AG04450 (cell line): Measurements from ENCODE around the gene PPIB. TPM values are rescaled to one million over a fixed set of nuclear protein-coding genes. Genes with fewer than 3 reads are reported as not detected.

Experiments
- CTCF ChIA-PET: fragments of 300-600, 350-600 bp; formaldehyde crosslinking; extraction: SDS; loops from one replicate; lab custom pipeline; 2022; ENCODE audit warnings: antibody characterized with exemption, inconsistent platforms; lab: Charles Lee
- POLR2A ChIA-PET: fragments of 350-600 bp; formaldehyde crosslinking; extraction: SDS; loops from one replicate; lab custom pipeline; 2021; ENCODE audit warnings: antibody characterized with exemption, inconsistent platforms; lab: Yijun Ruan, JAX
- DNase-seq: peaks from one replicate; pipeline ENCODE4 v3.0.0-alpha.2; 2011; ENCODE audit warnings: low read depth, low spot score
- H3K27ac ChIP-seq: one replicate; pipeline ENCODE4 v1.5.1; 2012; ENCODE audit warnings: low read depth, low read length, control low read depth
- H3K27me3 ChIP-seq: one replicate; pipeline ENCODE4 v1.6.0; 2012; ENCODE audit warnings: low read length; ENCODE audit not compliant: control insufficient read depth, insufficient read depth
- H3K4me3 ChIP-seq: 2 replicates; pipeline ENCODE4 v1.5.1; 2011; ENCODE audit warnings: mild to moderate bottlenecking, low read depth, low read length, control low read depth
- H3K9me3 ChIP-seq: 2 replicates; pipeline ENCODE4 v1.5.1; 2012; ENCODE audit warnings: low read length; ENCODE audit not compliant: control insufficient read depth, insufficient read depth
- polyA plus RNA-seq: library from polyadenylated mRNA; depleted of rRNA; stranded (reverse); fragments of >200 nt; gene quantifications from 2 replicates; pipeline ENCODE4 v1.2.3, GENCODE V29; 2011
- TF ChIP-seq, protein P1 (sequence below): IDR thresholded peaks from 2 replicates; pipeline ENCODE4 v1.5.1; 2011; ENCODE audit warnings: low read depth, low read length, control low read depth, inconsistent platforms

PPIB gene
- polyA plus RNA-seq, 1 experiment: 1,311 TPM

DNA sequence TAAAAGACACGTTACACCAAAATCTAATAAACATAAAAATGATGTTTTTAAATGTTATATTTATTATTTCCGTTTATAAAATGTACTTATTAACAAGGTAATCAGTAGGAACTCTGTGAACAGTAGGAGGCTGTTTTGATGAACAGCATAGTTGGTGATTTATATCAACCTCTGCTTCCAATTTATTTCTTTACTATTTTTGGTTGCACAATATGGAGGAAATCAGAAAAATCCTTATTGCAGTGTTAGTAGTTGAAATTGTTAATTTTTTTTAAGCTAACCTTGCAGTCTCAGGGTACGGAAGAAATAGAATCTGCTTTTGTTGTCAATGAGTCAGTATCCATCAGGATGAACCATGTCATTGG, 16.3 kb downstream of the PPIB start:
- POLR2A ChIA-PET: interaction anchor here (0.6 kb wide), 1 partner anchor 224 kb away, joined by 8 read pairs; no protein-coding TSS in a partner anchor
- H3K27me3 ChIP-seq: no peaks in the 10 kb centered on the region
- H3K9me3 ChIP-seq: no peaks in the 10 kb centered on the region; the same call in 1 of the 2 replicates
- DNase-seq: no peak
- H3K27ac ChIP-seq: no peak overlapping the region
- no peak overlapping the region for H3K4me3 ChIP-seq
- TF ChIP-seq, protein P1, sequence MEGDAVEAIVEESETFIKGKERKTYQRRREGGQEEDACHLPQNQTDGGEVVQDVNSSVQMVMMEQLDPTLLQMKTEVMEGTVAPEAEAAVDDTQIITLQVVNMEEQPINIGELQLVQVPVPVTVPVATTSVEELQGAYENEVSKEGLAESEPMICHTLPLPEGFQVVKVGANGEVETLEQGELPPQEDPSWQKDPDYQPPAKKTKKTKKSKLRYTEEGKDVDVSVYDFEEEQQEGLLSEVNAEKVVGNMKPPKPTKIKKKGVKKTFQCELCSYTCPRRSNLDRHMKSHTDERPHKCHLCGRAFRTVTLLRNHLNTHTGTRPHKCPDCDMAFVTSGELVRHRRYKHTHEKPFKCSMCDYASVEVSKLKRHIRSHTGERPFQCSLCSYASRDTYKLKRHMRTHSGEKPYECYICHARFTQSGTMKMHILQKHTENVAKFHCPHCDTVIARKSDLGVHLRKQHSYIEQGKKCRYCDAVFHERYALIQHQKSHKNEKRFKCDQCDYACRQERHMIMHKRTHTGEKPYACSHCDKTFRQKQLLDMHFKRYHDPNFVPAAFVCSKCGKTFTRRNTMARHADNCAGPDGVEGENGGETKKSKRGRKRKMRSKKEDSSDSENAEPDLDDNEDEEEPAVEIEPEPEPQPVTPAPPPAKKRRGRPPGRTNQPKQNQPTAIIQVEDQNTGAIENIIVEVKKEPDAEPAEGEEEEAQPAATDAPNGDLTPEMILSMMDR: no peak
- CTCF ChIA-PET: interaction anchor here (1.4 kb wide), 1 partner anchor 8 kb away, joined by 4 read pairs; no protein-coding TSS in a partner anchor

DNA sequence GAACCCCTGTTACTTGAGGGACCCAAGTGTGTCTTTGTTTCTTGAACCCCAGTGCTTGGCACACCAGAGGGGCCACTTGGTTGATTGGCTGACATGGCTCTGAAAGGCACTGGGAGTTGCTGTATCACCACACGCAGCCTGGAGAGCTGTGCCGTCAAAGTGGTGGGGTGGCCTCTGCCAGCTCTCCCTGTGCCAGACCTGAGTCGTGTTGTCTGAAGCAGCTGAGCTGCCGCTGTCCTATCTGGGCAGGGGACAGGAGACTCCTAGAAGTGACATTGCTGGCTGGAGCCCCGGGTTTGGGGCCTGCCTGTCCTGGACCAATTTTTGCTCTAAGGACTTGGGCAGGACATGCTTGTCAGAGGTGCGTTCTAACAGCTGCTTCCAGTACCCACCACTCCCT, 16.8 kb downstream of the PPIB start:
- no peaks in the 10 kb centered on the region; the same call in 1 of the 2 replicates for H3K9me3 ChIP-seq
- H3K4me3 ChIP-seq: no peak overlapping the region
- CTCF ChIA-PET: interaction anchor here (1.4 kb wide), 1 partner anchor 8 kb away, joined by 4 read pairs; no protein-coding TSS in a partner anchor
- no peak overlapping the region for H3K27ac ChIP-seq
- H3K27me3 ChIP-seq: no peaks in the 10 kb centered on the region
- TF ChIP-seq, protein P1: no peak
- no peak for DNase-seq
- POLR2A ChIA-PET: no interaction called here

DNA sequence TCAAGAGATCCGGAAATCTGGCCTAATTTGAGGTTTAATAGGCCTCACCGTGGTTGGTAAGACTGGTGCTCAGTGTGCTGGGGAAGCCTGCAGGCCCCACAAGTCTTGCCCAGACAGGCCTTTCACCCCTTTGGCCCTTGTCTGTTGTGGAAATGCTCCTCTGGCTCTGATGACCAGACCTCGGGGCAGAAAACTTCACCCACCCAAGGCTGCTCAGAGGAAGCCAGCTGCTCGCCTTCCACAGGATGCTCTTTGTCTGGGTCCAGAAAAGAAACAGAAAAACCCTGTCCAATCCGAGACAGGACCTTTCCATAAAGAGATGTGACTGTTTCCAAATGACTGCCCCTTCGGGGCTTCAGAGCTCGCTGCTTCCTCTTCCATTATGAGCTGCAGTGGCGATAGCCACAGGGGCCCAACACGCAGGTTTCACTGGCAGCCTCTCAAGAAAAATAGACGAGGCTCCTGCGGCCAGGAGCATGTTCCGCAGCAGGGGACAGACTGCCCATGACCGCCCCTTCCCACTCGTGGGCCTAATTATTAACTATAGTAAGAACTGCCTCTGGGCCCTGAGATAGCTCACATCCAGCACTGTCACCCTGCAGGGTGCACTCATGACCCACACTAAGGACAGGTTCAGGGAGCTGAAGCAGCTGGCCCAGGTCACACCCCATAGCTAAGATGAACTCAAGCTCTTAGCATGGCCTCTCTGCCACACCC, 18.1 kb downstream of the PPIB start:
- TF ChIP-seq, protein P1: no peak
- H3K27ac ChIP-seq: no peak overlapping the region
- POLR2A ChIA-PET: no interaction called here
- H3K4me3 ChIP-seq: no peak overlapping the region
- H3K27me3 ChIP-seq: no peaks in the 10 kb centered on the region
- no peaks in the 10 kb centered on the region; the same call in 1 of the 2 replicates for H3K9me3 ChIP-seq
- DNase-seq: no peak
- CTCF ChIA-PET: interaction anchor here (1.3 kb wide), 1 partner anchor 9 kb away, joined by 8 read pairs; no protein-coding TSS in a partner anchor

DNA sequence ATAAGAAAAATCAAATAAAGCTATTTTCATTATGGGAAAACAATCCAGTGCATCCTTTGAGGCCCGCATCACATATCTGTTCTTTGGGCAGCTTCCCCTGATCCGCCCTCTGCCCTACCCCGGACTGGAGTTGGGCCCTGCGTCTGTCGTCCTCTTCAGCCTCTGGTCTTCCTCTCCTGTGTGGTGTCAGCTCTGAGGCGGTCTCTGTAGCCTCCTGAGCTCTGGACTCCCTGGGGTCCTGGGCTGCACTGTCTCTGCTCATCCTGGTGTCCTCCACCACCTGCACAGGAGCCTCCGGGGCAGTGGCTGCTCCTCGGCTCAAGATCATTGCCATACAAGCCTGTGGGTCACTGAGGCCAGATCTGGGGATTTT, 18.6 kb downstream of the PPIB start:
- CTCF ChIA-PET: interaction anchor here (1.3 kb wide), 1 partner anchor 9 kb away, joined by 8 read pairs; no protein-coding TSS in a partner anchor
- DNase-seq: no peak
- Histone ChIP-seq H3K27ac (no peak overlapping the region), H3K27me3 (no peaks in the 10 kb centered on the region), H3K9me3 (no peaks in the 10 kb centered on the region; the same call in 1 of the 2 replicates), H3K4me3 (no peak overlapping the region)
- POLR2A ChIA-PET: no interaction called here
- TF ChIP-seq, protein P1: no peak

DNA sequence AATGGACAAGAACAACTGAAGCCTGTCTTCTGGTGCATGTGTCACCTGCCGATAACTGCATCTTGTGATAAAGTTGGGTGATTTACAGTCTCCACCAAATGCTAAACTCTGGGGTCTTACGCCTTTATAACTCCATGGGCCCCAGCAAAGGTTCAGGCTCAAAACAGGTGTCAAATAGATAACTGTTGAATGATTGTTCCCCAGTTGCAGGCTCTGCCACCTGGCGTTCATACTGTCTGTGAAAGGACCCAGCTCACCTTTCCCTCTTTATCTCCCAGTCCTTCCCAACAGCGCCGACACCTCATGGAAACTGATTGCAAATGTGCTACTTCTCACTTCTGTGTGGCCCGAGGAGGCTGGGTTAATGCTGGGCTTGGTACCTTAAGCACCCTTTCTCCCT, 19.5 kb downstream of the PPIB start:
- TF ChIP-seq, protein P1: no peak
- ChIA-PET POLR2A (no interaction called here), CTCF (interaction anchor here (1.3 kb wide), 1 partner anchor 10 kb away, joined by 8 read pairs; no protein-coding TSS in a partner anchor)
- no peak for DNase-seq
- Histone ChIP-seq H3K9me3 (no peaks in the 10 kb centered on the region; the same call in 1 of the 2 replicates), H3K4me3 (no peak overlapping the region), H3K27me3 (no peaks in the 10 kb centered on the region), H3K27ac (no peak overlapping the region)
